Measurements from ENCODE around the gene IRF2BPL. TPM values are rescaled to one million over a fixed set of nuclear protein-coding genes. Genes with fewer than 3 reads are reported as not detected.

Gene IRF2BPL
- total RNA-seq, 1 donor from 2014 or later, result 56.2 TPM

GRCh38 chr14:76995279-76996035 is 33.1 kb downstream of the IRF2BPL start:
- no peak for DNase-seq (ENCODE audit: low spot score, unreplicated experiment)
- no peak for TF ChIP-seq CTCF (IDR thresholded peaks at IDR 0.05; ENCODE audit: unreplicated experiment)
- H3K9me3 Mint-ChIP-seq (ENCODE audit: low read depth), result no peaks in the 10 kb centered on the region
- H3K27me3 Mint-ChIP-seq, result no peaks in the 10 kb centered on the region
- H3K27ac Mint-ChIP-seq, result peak overlapping the region; percentile 35
- H3K4me1 Mint-ChIP-seq (ENCODE audit: low read depth), result peaks cover 30% of the 10 kb centered on the region
- no peak overlapping the region for H3K4me3 Mint-ChIP-seq (ENCODE audit: low read depth)
- no peaks in the 10 kb centered on the region for H3K36me3 Mint-ChIP-seq (ENCODE audit: insufficient read depth)

- Mint-ChIP-seq H3K27ac (no peak overlapping the region), H3K36me3 (ENCODE audit: insufficient read depth) (no peaks in the 10 kb centered on the region), H3K4me1 (ENCODE audit: low read depth) (peaks cover 26% of the 10 kb centered on the region), H3K9me3 (ENCODE audit: low read depth) (no peaks in the 10 kb centered on the region), H3K4me3 (ENCODE audit: low read depth) (no peak overlapping the region), H3K27me3 (no peaks in the 10 kb centered on the region)
- no peak for DNase-seq (ENCODE audit: low spot score, unreplicated experiment)
- TF ChIP-seq CTCF (IDR thresholded peaks at IDR 0.05; ENCODE audit: unreplicated experiment), result no peak
Observed at GRCh38 chr14:76993752-76994151, 34.8 kb downstream of the IRF2BPL start.

GRCh38 chr14:76990084-76990483 is 38.4 kb downstream of the IRF2BPL start:
- Mint-ChIP-seq H3K9me3 (ENCODE audit: low read depth) (no peaks in the 10 kb centered on the region), H3K4me3 (ENCODE audit: low read depth) (no peak overlapping the region), H3K4me1 (ENCODE audit: low read depth) (peaks cover 11% of the 10 kb centered on the region), H3K27ac (no peak overlapping the region), H3K27me3 (no peaks in the 10 kb centered on the region), H3K36me3 (ENCODE audit: insufficient read depth) (no peaks in the 10 kb centered on the region)
- no peak for DNase-seq (ENCODE audit: low spot score, unreplicated experiment)
- TF ChIP-seq CTCF (IDR thresholded peaks at IDR 0.05; ENCODE audit: unreplicated experiment), result no peak

- no peak overlapping the region for H3K4me3 Mint-ChIP-seq (ENCODE audit: low read depth)
- peaks cover 17% of the 10 kb centered on the region for H3K4me1 Mint-ChIP-seq (ENCODE audit: low read depth)
- DNase-seq (ENCODE audit: low spot score, unreplicated experiment), result no peak
- peak overlapping the region; percentile 57 for H3K27ac Mint-ChIP-seq
- TF ChIP-seq CTCF (IDR thresholded peaks at IDR 0.05; ENCODE audit: unreplicated experiment), result no peak
- H3K36me3 Mint-ChIP-seq (ENCODE audit: insufficient read depth), result no peaks in the 10 kb centered on the region
- no peaks in the 10 kb centered on the region for H3K9me3 Mint-ChIP-seq (ENCODE audit: low read depth)
- H3K27me3 Mint-ChIP-seq, result no peaks in the 10 kb centered on the region
Observed at GRCh38 chr14:76987956-76988520, 40.5 kb downstream of the IRF2BPL start.

- no peak overlapping the region for H3K4me3 Mint-ChIP-seq (ENCODE audit: low read depth)
Observed at GRCh38 chr14:76986231-76986565, 42.3 kb downstream of the IRF2BPL start.

More at GRCh38 chr14:76986231-76986565, 42.3 kb downstream of the IRF2BPL start:
- H3K27ac Mint-ChIP-seq, result no peak overlapping the region
- H3K27me3 Mint-ChIP-seq, result no peaks in the 10 kb centered on the region
- no peak for TF ChIP-seq CTCF (IDR thresholded peaks at IDR 0.05; ENCODE audit: unreplicated experiment)
- H3K36me3 Mint-ChIP-seq (ENCODE audit: insufficient read depth), result no peaks in the 10 kb centered on the region
- peaks cover 17% of the 10 kb centered on the region for H3K4me1 Mint-ChIP-seq (ENCODE audit: low read depth)
- H3K9me3 Mint-ChIP-seq (ENCODE audit: low read depth), result peaks cover 7% of the 10 kb centered on the region
- no peak for DNase-seq (ENCODE audit: low spot score, unreplicated experiment)

All from progenitor cell of endocrine pancreas (in vitro differentiated cells).